Lung (tissue), 12 donors: ENCODE data around the gene IL6ST. TPM values are rescaled to one million over a fixed set of nuclear protein-coding genes. Genes with fewer than 3 reads are reported as not detected.
A peak's percentile ranks its signal among the peaks of the same experiment; 100 is the strongest.

ENCODE experiments used
- ATAC-seq: fragments of 200-7000 bp; cut with Tn5 transposase; one replicate; pipeline ENCODE4 v1.9.1; 2020; ENCODE audit warnings: moderate number of reproducible peaks; ENCODE audit not compliant: insufficient read depth, low FRiP score
- DNase-seq, 3 donors: peaks; one replicate each; pipeline ENCODE4 v3.0.0-alpha.2; 2013 to 2017
- H3K27ac ChIP-seq, 2 donors: one replicate each; pipeline ENCODE4 v1.5.1; 2013; ENCODE audit warnings: mild to moderate bottlenecking in 2 of 2, moderate library complexity in 2 of 2, control low read depth in 1 of 2, inconsistent platforms in 1 of 2, low read depth in 1 of 2, low read length in 1 of 2
- H3K27me3 ChIP-seq, 3 donors: one replicate each; pipeline ENCODE4 v1.5.1; 2013; ENCODE audit warnings: low read length in 2 of 3; ENCODE audit not compliant: control insufficient read depth in 3 of 3, insufficient read depth in 3 of 3
- H3K36me3 ChIP-seq, 4 donors: one replicate each; pipeline ENCODE4 v1.5.1; 2013; ENCODE audit warnings: low read length in 4 of 4, mild to moderate bottlenecking in 1 of 4, moderate library complexity in 1 of 4; ENCODE audit not compliant: control insufficient read depth in 4 of 4, insufficient read depth in 4 of 4
- H3K4me1 ChIP-seq, 5 donors: one replicate each; pipeline ENCODE4 v1.5.1; 2013; ENCODE audit warnings: low read length in 5 of 5, mild to moderate bottlenecking in 2 of 5, moderate library complexity in 1 of 5; ENCODE audit not compliant: control insufficient read depth in 5 of 5, insufficient read depth in 5 of 5
- H3K4me3 ChIP-seq: one replicate; pipeline ENCODE4 v1.5.1; 2013; ENCODE audit warnings: mild to moderate bottlenecking, control low read depth, moderate library complexity
- H3K9ac ChIP-seq, 2 donors: one replicate each; pipeline ENCODE4 v1.5.1; 2013; ENCODE audit warnings: low read length in 2 of 2, control low read depth in 1 of 2; ENCODE audit not compliant: insufficient read depth in 1 of 2
- H3K9me3 ChIP-seq, 4 donors: one replicate each; pipeline ENCODE4 v1.5.1; 2013; ENCODE audit warnings: low read length in 3 of 4, mild to moderate bottlenecking in 1 of 4, moderate library complexity in 1 of 4; ENCODE audit not compliant: control insufficient read depth in 4 of 4, insufficient read depth in 3 of 4
- CTCF ChIP-seq: IDR thresholded peaks from 2 replicates; pipeline ENCODE4 v1.5.1; 2012; ENCODE audit warnings: mild to moderate bottlenecking; ENCODE audit errors: control extremely low read depth, extremely low read depth
- WGBS, 2 donors: extraction: QIAGEN DNeasy Blood & Tissue Kit; methylation state at CpG; one replicate each; pipeline ENCODE4 v1.1.7; 2013; 5-methylcytosine and 5-hydroxymethylcytosine counted together
- polyA plus RNA-seq, 2 donors: library from polyadenylated mRNA; stranded (reverse); fragments of 200-250 nt; gene quantifications; one replicate each; pipeline ENCODE4 v1.2.1, GENCODE V29; 2013
- total RNA-seq, 2 donors: library from RNA; depleted of rRNA in 1 of 2; stranded (reverse); fragments of >200 nt in 1 of 2; gene quantifications; one replicate each; pipeline ENCODE4 v1.2.1, GENCODE V29; 2014 to 2021
- donor health status: control.
- donor health status: control.
- donor health status: Bipolar disorder and iron deficiency.
- donor health status: healthy.
- donor health status: DM: yes; HTN: yes; CAD: no.

The IL6ST gene
- total and polyA plus RNA-seq, 4 donors = 47.8 to 377 (median 196) TPM

- no peak for DNase-seq
- Histone ChIP-seq H3K9ac (no peak overlapping the region), H3K4me3 (no peak overlapping the region), H3K27me3 (no peaks in the 10 kb centered on the region), H3K4me1 (peaks cover 0 to 1% (median 0%) of the 10 kb centered on the region in 5 donors), H3K9me3 (no peaks in the 10 kb centered on the region), H3K27ac (peak overlapping the region in 1 of 2 donors; percentile 4), H3K36me3 (no peaks in the 10 kb centered on the region)
- ATAC-seq = no peak
- TF ChIP-seq CTCF = no peak
- 75 to 86% methylated on average over 4 of the region's 4 CpGs for WGBS, 2 donors
Observed at GRCh38 chr5:56025151-56025885, 30.6 kb upstream of the IL6ST start.

- no peak for TF ChIP-seq CTCF
- DNase-seq (no peak), ATAC-seq (no peak)
- Histone ChIP-seq H3K4me3 (no peak overlapping the region), H3K36me3 (no peaks in the 10 kb centered on the region), H3K9ac (no peak overlapping the region), H3K27ac (no peak overlapping the region), H3K9me3 (no peaks in the 10 kb centered on the region), H3K4me1 (peaks cover 0 to 2% (median under 1%) of the 10 kb centered on the region in 5 donors), H3K27me3 (no peaks in the 10 kb centered on the region)
- 79 to 94% methylated on average over 2 of the region's 2 CpGs for WGBS, 2 donors
Observed at GRCh38 chr5:56024810-56025150, 30.0 kb upstream of the IL6ST start.

- H3K4me3 ChIP-seq = no peak overlapping the region
- no peaks in the 10 kb centered on the region for H3K36me3 ChIP-seq
- H3K27me3 ChIP-seq = no peaks in the 10 kb centered on the region
- peaks cover 0 to 12% (median 2%) of the 10 kb centered on the region in 5 donors for H3K4me1 ChIP-seq
- ATAC-seq (no peak), DNase-seq (no peak)
- H3K9me3 ChIP-seq = no peaks in the 10 kb centered on the region
- 81 to 84% methylated on average over 7 of the region's 7 CpGs for WGBS, 2 donors
- no peak for TF ChIP-seq CTCF
- H3K9ac ChIP-seq = no peak overlapping the region
- no peak overlapping the region for H3K27ac ChIP-seq
Observed at GRCh38 chr5:56023296-56023695, 28.5 kb upstream of the IL6ST start.
